Thymus (tissue), 11 donors: ENCODE measurements around the gene SLC12A3. TPM values are rescaled to one million over a fixed set of nuclear protein-coding genes. Genes with fewer than 3 reads are reported as not detected.

ENCODE experiments used
- DNase-seq, 9 donors: peaks; one replicate each; pipeline ENCODE4 v3.0.0-alpha.2; 2013; ENCODE audit warnings: low spot score in 9 of 9, low read depth in 6 of 9, missing footprints in 1 of 9
- H3K27ac ChIP-seq, 2 donors: one replicate each; pipeline ENCODE4 v1.5.1; 2013; ENCODE audit warnings: control low read depth in 1 of 2, low read depth in 1 of 2, low read length in 1 of 2, mild to moderate bottlenecking in 1 of 2, moderate library complexity in 1 of 2
- H3K27me3 ChIP-seq, 2 donors: one replicate each; pipeline ENCODE4 v1.5.1; 2013; ENCODE audit warnings: low read length in 1 of 2; ENCODE audit not compliant: control insufficient read depth in 2 of 2, insufficient read depth in 1 of 2
- H3K36me3 ChIP-seq, 2 donors: one replicate each; pipeline ENCODE4 v1.5.1; 2013; ENCODE audit warnings: low read length in 1 of 2, mild to moderate bottlenecking in 1 of 2, moderate library complexity in 1 of 2; ENCODE audit not compliant: control insufficient read depth in 2 of 2, insufficient read depth in 2 of 2
- H3K4me1 ChIP-seq, 2 donors: one replicate each; pipeline ENCODE4 v1.5.1; 2013; ENCODE audit warnings: low read length in 2 of 2; ENCODE audit not compliant: control insufficient read depth in 2 of 2, insufficient read depth in 2 of 2
- H3K4me3 ChIP-seq, 2 donors: one replicate each; pipeline ENCODE4 v1.5.1; 2013; ENCODE audit warnings: low read length in 2 of 2, control low read depth in 1 of 2, mild to moderate bottlenecking in 1 of 2
- H3K9me3 ChIP-seq, 2 donors: one replicate each; pipeline ENCODE4 v1.5.1; 2013; ENCODE audit warnings: low read length in 1 of 2, mild to moderate bottlenecking in 1 of 2; ENCODE audit not compliant: control insufficient read depth in 2 of 2, insufficient read depth in 1 of 2
- WGBS: extraction: QIAGEN DNeasy Blood & Tissue Kit; methylation state at CpG from one replicate; pipeline ENCODE4 v1.1.7; 2013; 5-methylcytosine and 5-hydroxymethylcytosine counted together
- polyA plus RNA-seq: library from polyadenylated mRNA; stranded (reverse); fragments of 200-250 nt; gene quantifications from one replicate; pipeline ENCODE4 v1.2.3, GENCODE V29; 2013
- total RNA-seq: library from RNA; stranded (reverse); fragments of 120-200 nt; gene quantifications from one replicate; pipeline ENCODE4 v1.2.4, GENCODE V29; 2013
- donor health status: healthy.

Gene SLC12A3
- total and polyA plus RNA-seq, 2 donors, result 0.34 to 0.52 TPM

DNA sequence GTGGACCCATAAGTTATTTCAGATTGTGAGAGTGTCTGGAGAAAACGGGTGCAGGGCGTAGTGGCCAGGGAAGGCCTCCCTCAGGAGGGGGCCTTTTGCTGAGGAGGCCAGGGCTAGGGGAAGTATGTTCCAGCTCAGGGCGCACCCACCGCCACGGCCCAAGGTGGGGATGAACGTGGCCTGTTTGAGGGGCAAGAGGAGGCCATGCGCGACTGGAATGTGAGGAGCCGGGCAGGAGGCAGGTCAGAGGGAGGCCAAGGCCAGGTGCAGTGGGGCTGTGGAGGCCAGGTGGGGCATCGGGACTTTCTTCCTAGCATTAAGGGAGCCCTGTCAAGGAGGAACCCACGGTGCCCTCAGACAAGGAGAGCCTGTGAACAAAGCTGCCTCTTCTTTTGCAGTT, 26.7 kb downstream of the SLC12A3 start:
- Histone ChIP-seq H3K9me3 (no peaks in the 10 kb centered on the region), H3K27ac (no peak overlapping the region), H3K27me3 (no peaks in the 10 kb centered on the region), H3K36me3 (no peaks in the 10 kb centered on the region), H3K4me1 (no peaks in the 10 kb centered on the region), H3K4me3 (no peak overlapping the region)
- DNase-seq, result no peak
- WGBS, result 86% methylated on average over 11 of the region's 11 CpGs

DNA sequence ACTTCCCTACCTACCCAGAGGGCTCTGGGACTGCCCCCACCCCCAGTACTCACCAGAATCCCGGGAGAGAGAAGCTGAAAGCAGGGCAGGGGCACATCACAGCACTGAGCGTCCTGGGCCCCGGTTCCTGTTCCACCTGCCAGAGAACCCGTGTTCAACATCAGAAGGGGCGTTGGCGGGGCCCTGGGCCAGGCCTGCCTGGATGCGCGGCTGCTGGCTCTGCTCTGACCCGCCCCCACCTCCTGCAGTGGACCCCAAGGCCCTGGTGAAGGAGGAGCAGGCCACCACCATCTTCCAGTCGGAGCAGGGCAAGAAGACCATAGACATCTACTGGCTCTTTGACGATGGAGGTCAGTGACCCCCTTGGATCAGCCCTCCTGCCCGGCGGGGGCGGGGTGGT, 27.7 kb downstream of the SLC12A3 start:
- H3K4me1 ChIP-seq, result peaks cover 0 to 9% of the 10 kb centered on the region in 2 donors
- H3K27ac ChIP-seq, result no peak overlapping the region
- DNase-seq, result no peak
- WGBS, result 92% methylated on average over 14 of the region's 14 CpGs
- no peak overlapping the region for H3K4me3 ChIP-seq
- H3K9me3 ChIP-seq, result no peaks in the 10 kb centered on the region
- no peaks in the 10 kb centered on the region for H3K36me3 ChIP-seq
- no peaks in the 10 kb centered on the region for H3K27me3 ChIP-seq

DNA sequence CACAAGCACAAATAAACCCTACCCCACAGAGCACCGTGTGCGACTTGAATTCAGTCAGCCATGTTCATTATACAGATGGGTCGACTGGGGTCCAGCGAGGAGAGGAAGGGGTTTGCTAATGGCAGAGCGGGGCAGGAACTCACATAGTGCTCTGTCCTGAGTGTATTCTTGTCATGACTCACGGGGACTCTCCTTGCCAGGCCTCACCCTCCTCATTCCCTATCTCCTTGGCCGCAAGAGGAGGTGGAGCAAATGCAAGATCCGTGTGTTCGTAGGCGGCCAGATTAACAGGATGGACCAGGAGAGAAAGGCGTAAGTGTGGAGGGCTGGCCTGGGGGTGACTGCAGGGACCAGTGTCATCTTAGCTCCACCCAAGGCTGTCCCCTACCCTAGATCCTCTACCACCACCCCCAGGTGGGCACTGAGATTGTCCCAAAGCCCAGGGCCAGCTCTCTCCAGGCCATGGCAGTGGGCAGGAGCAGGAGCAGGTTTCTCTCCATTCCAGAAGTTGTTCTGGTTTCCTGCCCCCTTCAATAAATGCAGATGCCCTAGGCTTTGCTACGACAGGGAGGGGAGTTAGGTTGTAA, 29.4 kb downstream of the SLC12A3 start:
- peaks cover 11 to 26% of the 10 kb centered on the region in 2 donors for H3K4me1 ChIP-seq
- 97% methylated on average over 12 of the region's 12 CpGs for WGBS
- no peaks in the 10 kb centered on the region for H3K27me3 ChIP-seq
- no peaks in the 10 kb centered on the region for H3K9me3 ChIP-seq
- no peak overlapping the region for H3K27ac ChIP-seq
- H3K4me3 ChIP-seq, result no peak overlapping the region
- DNase-seq, result no peak
- no peaks in the 10 kb centered on the region for H3K36me3 ChIP-seq

DNA sequence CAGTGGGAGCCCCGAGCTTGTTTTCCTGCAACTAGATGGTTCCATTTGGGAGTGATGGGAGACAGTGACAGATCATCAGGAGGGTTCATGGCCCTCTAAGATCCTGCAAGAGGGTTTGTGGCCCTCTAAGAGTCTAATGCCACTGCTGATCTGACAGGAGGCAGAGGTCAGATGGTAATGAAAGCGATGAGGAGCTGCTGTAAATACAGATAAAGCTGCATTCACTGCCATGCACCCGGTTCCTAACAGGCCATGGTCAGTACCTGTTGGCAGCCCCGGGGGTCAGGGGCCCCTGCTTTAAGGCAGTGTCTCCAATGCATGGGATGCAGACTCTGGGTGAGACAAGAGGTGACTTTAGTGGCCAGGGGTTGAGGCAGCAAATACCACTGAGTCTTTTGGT, 30.8 kb downstream of the SLC12A3 start:
- peaks cover 12 to 34% of the 10 kb centered on the region in 2 donors for H3K4me1 ChIP-seq
- H3K4me3 ChIP-seq, result no peak overlapping the region
- no peaks in the 10 kb centered on the region for H3K36me3 ChIP-seq
- no peaks in the 10 kb centered on the region for H3K27me3 ChIP-seq
- WGBS, result 97% methylated on average over 4 of the region's 4 CpGs
- no peak overlapping the region for H3K27ac ChIP-seq
- DNase-seq, result no peak
- H3K9me3 ChIP-seq, result no peaks in the 10 kb centered on the region

DNA sequence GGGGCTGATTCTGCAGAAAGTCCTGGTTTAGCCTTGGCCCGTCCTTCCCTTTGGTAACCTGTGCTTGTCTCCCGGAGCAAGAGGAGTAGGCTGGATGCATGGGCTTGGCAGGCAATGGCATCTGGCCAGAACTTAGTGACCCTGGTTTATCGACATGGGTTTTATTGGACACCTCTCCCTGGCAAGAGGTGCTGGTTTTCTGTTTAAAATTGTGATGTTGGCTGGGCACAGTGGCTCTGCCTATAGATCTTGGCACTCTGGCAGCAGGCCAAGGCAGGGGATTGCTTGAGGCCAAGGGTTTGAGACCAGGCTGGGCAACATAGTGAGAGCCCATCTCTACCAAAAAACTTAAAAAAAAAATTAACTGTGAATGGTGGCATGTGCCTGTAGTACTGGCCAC, 31.2 kb downstream of the SLC12A3 start:
- no peak overlapping the region for H3K27ac ChIP-seq
- no peaks in the 10 kb centered on the region for H3K27me3 ChIP-seq
- WGBS, result 94% methylated on average over 3 of the region's 3 CpGs
- no peak overlapping the region for H3K4me3 ChIP-seq
- no peak for DNase-seq
- H3K4me1 ChIP-seq, result peaks cover 12 to 34% of the 10 kb centered on the region in 2 donors
- no peaks in the 10 kb centered on the region for H3K9me3 ChIP-seq
- no peaks in the 10 kb centered on the region for H3K36me3 ChIP-seq

DNA sequence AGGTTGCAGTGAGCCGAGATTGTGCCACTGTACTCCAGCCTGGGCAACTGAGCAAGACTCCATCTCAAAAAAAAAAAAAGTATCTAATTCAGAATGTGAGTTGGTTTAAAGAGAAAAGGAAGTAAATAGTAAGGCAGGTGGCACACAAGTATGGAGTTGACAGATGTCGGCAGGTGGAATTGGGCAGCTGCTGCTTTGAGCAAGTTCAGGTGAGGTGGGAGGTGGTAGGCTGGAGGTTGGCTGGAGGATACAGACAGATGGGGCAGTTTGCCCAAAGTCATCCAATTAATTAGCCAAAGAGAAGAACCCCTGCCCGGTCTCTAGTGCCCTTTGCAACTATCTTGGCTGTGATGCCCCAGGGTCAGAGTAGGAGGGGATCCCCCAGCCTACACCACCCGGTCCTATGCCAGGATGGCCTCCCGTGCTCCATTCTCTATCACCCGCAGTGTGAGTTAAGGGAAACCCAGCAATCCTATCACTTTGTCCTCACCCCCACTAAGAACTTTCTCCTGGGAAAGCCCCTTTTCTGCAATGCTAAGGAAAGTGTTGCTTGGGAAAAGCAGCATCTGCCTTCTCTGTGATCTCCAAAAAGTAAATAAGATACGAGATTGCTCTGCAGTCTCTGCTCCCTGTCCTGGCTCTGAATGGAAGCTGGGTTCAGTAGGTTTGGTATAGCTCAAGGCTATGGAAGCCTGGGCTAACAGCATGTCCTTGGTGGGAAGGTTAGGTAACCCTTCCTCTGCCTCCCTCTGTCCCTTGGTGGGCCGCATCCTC, 32.2 kb downstream of the SLC12A3 start:
- H3K36me3 ChIP-seq, result no peaks in the 10 kb centered on the region
- peaks cover 12 to 34% of the 10 kb centered on the region in 2 donors for H3K4me1 ChIP-seq
- WGBS, result 96% methylated on average over 8 of the region's 8 CpGs
- H3K27ac ChIP-seq, result no peak overlapping the region
- no peaks in the 10 kb centered on the region for H3K9me3 ChIP-seq
- H3K4me3 ChIP-seq, result no peak overlapping the region
- no peak for DNase-seq
- H3K27me3 ChIP-seq, result no peaks in the 10 kb centered on the region

DNA sequence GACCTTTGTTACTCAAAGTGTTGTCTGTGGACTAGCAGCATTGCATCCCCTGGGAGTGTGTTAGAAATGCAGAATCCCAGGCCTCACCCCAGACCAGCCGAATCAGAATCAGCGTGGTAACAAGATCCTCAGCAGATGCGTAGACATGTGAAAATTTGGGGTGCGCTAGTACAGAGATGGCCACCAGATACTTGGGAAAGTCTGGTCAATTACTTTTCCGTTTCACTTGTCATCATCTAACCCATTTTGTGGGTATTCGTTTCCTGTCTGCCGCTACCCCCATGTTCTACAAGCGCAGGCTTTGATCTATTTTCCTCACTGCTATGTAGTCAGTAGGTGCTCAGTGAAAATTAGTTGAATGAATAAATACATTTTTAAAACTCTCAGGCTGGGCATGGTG, 33.8 kb downstream of the SLC12A3 start:
- Histone ChIP-seq H3K36me3 (no peaks in the 10 kb centered on the region), H3K9me3 (no peaks in the 10 kb centered on the region), H3K4me3 (no peak overlapping the region), H3K27me3 (no peaks in the 10 kb centered on the region), H3K4me1 (peaks cover 12 to 34% of the 10 kb centered on the region in 2 donors), H3K27ac (peak overlapping the region in 1 of 2 donors; percentile 30)
- DNase-seq, result peak in 4 of 9 donors; percentile 38 to 70 (median 46)
- WGBS, result 27% methylated on average over 8 of the region's 8 CpGs

DNA sequence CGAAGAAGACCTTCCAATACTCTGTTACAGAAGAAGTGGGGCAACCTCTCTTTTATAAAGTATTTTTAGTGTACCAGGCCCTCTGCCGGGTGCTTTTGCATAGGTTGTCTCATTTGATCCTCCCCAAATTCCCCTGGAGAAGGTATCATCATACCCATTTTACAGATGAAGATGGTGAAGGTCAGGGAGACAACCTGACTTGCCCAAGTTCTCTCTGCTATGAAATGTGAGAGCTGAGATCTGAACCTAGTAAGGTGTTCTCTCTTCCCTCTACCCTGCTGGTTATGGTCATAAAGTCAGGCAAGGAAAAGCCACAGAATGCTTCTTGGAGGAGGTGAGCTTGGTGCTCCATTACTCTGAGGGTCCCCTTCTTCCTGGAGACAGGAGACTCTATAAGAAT, 38.9 kb downstream of the SLC12A3 start:
- H3K27ac ChIP-seq, result no peak overlapping the region
- H3K9me3 ChIP-seq, result no peaks in the 10 kb centered on the region
- no peak for DNase-seq
- H3K27me3 ChIP-seq, result no peaks in the 10 kb centered on the region
- 98% methylated on average over 2 of the region's 2 CpGs for WGBS
- H3K36me3 ChIP-seq, result no peaks in the 10 kb centered on the region
- H3K4me1 ChIP-seq, result peaks cover 6 to 14% of the 10 kb centered on the region in 2 donors
- no peak overlapping the region for H3K4me3 ChIP-seq

DNA sequence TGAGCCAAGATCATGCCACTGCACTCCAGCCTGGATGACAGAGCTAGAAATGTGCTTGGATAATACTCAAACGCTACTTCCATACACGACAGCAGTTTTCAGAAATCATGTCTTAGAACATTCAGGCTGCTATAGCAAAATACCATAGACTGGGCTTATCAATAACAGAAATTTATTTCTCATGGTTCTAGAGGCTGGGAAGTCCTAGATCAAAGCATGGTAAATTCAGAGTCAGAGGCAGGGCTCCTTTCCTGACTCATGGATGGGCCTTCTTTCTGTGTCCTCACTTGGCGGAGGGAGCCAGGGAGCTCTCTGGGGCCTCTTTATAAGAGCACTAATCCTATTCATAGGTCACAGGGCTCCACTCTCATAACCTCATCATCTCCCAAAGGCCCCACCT, 42.4 kb downstream of the SLC12A3 start:
- 99% methylated on average over 3 of the region's 3 CpGs for WGBS

More for the DNA sequence above, 42.4 kb downstream of the SLC12A3 start:
- Histone ChIP-seq H3K4me1 (peaks cover 9 to 23% of the 10 kb centered on the region in 2 donors), H3K4me3 (no peak overlapping the region), H3K27me3 (no peaks in the 10 kb centered on the region), H3K27ac (no peak overlapping the region), H3K9me3 (no peaks in the 10 kb centered on the region), H3K36me3 (no peaks in the 10 kb centered on the region)
- no peak for DNase-seq
